Hepatocyte (in vitro differentiated cells): ENCODE measurements around the gene FOXO6.

ENCODE experiments used
- CTCF ChIP-seq: fragments of 200-600 bp; sonication (generic); IDR thresholded peaks from 2 replicates; pipeline ENCODE4 v1.5.1; 2016; ENCODE audit warnings: antibody characterized with exemption, mild to moderate bottlenecking; ENCODE audit not compliant: poor library complexity
- EZH2 ChIP-seq: fragments of 200-600 bp; sonication (generic); IDR thresholded peaks from 2 replicates; pipeline ENCODE4 v1.6.1; 2016; ENCODE audit warnings: antibody characterized with exemption, mild to moderate bottlenecking, borderline replicate concordance
- EZH2phosphoT487 ChIP-seq: fragments of 200-600 bp; sonication (generic); IDR thresholded peaks from one replicate; pipeline ENCODE4 v1.6.1; 2018; ENCODE audit warnings: antibody characterized with exemption, mild to moderate bottlenecking, low read depth, moderate library complexity; ENCODE audit not compliant: unreplicated experiment, severe bottlenecking

GRCh38 chr1:41350055-41350378, 11.2 kb upstream of the FOXO6 start:
- TF ChIP-seq CTCF (no peak), EZH2phosphoT487 (no peak), EZH2 (no peak)
